ENCODE data around the gene TNNT1.

Gene TNNT1

DNA sequence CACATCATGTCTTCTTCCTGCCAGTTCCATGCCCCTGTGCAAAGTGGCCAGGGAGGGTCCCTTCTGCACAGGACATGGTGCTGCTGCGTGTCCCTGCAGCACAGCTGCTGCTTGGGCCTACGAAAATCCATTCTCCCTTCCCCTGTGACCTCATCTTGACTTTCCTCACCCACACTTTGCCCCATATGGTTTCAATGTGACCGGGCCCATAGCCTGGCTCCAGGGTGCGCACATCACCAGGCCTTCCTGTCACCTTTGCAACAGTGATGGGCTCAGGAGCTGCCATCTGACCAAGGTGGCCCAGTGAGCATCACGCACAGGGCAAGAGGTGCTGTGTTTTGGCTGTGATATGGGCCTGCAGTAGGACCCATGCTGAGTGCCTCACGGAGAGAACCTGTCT, 42.4 kb downstream of the TNNT1 start:
- no peak for FAIRE-seq

DNA sequence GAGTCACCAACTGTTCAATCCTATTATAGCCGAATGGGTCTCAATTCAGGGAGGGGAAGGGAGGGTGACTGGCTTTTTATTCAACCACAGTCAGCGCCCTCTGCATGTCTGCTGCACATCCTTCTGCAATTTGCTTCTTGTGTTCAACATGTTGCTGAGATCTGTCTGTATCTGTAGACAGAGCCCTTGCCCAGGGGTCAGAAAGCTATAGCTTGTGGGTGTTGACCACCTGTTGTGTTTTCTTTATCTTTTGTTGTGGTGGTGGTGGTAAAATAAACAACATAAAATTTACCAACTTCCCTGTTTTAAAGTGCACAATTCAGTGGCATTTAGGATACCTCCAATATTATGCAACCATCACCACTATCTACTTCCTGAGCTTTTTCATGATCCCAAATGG, 43.8 kb downstream of the TNNT1 start:
- no peak for FAIRE-seq

DNA sequence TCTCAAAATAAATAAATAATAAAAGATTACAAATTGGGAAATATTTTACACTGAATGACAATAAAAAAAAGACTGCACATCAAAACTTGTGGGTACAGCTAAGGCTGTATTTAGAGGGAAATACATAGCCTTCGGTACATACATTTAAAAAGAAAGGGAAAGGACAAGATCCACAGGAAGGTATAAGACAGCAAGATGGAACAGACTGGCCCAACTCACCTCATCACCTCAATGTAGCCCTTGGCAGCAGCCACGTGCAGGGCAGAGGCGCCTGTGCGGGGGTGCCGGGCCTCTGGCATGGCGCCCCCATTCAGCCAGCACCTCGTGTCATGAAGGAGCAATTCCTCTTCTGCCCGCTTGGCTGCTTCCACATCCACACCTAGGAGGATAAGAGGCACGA, 45.8 kb downstream of the TNNT1 start:
- FAIRE-seq, result no peak

DNA sequence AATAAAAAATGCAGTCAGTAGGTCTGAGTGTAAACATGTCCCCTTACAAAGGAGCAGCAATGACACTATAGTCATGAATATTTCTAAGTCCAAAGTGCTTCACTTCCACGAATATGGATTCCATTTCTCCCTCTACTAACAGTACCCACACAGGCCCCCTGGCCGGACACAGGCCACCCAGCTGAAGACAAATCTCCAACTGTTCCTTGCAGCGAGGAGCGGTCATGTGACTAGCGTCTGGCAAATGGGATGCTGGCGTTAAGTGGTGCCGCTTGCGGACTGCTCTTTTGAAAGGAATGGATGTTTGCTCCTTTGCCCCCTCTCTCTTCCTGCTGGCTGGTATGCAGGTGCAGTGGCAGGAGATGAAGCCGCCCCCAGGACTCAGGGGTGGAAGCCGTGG, 47.7 kb downstream of the TNNT1 start:
- no peak for FAIRE-seq

DNA sequence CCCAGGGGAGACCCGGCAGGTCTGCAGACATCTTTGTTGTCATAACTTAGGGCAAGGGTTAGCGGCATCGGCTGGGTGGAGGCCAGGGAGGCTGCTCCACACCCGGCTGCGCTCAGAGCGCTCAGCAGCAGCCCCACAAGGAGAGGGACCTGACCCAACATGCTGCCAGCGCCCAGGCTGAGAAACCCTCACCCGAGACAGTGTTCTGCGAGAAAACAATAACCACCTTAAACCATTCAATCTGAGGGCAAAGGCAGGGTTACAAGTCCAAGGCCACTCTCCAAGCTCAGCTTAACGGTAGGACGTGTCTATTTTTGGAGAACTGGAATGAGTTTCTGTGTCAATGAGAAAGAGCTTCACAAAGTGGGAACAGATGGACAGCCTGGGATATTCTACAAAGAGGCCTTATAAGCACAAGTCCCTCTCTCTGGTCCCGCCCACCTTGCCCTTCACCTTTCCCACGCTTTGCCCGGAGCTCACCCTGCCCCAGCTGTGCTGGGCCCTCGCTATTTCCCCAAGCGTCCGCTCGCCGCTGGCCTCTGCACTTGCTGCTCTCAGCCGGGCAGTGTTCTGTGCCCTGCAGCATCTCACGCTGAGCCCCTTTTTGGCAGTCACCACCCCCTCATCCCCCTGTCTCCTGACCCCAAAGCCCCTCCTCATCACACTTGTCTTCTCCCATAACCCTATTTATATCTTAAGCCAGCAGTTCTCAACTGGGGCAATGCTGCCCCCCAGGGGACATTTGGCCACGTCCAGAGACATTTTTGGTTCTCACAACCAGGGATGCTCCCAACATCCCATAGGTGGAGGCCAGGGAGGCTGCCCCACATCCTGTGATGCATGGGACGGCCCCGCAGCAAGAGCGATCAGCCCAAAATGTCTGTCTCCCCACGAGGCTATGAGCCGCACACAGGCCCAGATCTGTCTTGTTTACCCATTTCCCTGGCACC, 49.2 kb downstream of the TNNT1 start:
- FAIRE-seq, result no peak

DNA sequence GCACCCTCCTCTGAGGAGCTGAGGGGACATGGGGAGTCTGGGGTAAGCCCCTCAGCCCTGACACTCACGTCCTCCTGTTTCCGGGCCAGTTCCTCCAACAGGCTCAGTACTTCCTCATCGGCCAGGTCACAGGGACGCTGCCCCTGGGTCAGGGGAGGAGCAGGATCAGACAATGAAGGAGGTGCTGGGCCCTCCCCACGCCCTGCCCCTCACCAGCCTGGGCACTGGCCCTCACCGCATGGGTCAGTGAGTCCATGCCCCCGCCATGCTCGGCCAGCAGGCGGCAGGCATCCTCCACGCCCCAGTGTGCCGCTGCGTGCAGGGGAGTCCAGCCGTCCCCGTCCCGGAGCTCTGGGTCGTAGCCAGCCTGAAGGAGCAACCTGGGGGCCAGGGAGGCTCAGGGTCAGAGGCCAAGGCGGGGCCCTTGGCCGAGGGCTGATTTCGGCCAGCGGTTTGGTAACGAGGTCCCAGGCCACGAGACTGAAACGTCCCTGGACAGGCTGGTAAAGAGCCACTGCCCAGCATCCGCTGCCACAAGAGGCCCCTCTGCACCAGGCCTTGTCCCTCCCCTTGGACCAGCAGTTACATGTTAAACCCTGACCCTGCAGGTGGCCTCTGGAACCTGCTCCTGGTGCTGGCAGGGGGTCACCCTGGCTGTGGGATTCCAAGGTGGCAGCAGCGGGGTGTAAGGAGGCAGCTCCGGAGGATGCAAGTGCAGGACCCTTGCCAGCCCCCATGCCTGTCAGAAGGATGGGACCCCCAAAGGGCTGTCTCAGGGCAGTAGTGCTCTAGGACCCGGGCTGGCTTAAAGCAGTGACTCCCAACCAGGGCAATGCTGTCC, 50.1 kb downstream of the TNNT1 start:
- no peak for FAIRE-seq

DNA sequence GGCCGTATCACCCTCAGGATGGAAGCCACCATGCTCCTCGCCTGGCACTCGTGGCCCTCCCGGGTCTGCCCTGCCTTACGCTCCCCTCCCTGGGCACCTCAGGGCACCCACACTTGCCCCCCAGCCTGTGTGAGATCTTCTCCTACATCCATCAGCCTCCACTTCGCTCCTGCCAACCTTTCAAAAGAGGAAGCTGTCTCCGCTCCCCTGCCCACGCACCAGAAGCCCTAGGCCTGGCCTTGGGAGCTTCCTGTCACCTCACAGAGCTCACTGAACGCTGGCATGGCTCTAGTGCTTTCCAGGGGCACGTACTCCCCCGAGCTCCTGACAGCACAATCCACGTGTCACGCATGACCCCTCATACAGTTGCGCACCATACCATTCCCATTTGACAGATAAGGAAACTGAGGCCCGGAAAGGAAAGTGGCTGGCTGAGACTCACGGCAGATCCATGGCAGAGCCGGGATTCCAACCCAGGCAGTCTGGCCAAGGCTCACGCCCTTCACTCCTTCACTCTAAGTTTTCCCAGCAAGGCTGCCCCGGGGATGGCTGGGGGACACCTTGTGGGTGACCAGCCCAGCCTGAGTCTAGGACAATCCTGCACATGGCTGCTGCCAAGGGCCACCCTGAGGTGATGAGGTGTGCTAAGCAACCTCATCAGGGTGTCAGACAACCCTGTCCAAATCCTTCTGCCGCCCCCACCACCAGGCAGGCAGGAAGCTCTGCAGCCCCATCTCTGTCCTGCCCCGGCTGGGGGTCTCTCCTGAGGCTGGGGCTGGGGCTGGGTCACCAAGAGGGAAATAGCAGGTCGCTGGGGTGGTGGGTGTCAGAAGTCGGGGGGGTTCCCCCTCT, 50.9 kb downstream of the TNNT1 start:
- FAIRE-seq, result no peak

DNA sequence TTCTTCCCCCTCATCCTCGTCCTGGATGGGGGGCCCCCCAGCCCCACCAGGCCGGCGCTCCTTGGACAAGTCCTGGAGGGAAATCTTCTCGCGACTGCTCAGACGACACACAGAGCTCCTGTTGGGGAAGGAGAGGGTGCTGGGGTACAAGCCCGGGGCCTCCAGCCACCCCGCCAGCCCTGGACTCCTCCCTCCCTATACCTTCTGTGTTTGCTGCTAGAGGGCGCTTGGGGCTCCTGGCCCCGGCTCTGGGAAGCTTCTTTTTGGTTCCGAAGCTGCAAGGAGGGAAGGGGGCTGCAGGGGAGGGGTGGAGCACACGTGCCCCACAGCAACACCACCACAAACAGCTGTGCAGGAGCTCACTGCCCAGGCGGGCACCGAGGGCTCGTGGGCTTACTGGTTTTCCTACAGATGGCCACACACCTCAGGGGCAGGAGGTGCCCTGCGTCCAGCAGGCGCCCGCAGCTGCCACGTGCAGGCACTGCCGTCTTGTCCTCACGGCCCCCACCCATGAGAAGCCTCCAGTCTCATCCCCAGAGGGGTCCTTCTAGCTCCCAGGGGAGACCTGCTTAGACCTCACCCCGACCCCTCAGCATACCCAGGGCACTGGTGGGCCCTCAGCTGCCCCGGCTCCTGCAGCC, 52.8 kb downstream of the TNNT1 start:
- FAIRE-seq, result no peak

DNA sequence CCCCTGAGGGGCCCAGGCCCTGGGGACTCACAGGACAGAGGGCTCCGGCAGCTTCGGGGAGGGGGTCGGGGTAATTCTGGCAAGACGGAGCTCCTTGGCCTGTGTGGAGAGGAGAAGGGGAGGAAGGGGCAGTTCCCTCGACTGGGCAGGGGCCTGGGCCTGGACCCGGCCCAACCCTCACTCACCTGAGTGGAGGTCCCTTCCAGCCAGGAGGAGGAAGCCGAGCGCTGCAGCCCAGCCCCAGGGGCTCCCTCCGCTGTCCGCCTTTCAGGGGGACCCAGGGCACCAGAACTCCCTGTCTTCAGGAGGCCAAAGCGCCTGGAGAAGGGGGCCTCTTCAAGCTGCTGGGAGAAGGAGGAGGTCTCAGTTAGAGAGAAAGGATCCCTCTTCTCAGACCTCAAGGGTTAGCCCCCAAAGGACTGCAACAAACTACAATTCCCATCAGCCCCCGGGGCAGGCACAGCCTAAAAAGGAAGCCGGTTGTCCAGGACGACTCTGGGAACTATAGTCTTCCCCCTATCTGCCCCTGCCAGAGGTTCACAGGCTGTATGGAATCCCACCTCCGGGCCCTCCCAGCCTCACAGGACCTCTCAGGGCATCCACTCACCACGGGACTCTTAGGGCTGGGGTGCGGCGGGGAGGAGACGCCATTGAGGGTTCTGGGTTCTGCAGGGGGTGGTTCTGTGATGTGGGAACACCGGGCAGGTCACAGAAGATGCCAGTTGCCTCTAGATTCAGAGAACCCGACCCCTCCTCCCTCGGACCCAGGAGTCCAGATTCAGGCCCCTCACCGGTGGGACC, 53.5 kb downstream of the TNNT1 start:
- FAIRE-seq, result no peak

DNA sequence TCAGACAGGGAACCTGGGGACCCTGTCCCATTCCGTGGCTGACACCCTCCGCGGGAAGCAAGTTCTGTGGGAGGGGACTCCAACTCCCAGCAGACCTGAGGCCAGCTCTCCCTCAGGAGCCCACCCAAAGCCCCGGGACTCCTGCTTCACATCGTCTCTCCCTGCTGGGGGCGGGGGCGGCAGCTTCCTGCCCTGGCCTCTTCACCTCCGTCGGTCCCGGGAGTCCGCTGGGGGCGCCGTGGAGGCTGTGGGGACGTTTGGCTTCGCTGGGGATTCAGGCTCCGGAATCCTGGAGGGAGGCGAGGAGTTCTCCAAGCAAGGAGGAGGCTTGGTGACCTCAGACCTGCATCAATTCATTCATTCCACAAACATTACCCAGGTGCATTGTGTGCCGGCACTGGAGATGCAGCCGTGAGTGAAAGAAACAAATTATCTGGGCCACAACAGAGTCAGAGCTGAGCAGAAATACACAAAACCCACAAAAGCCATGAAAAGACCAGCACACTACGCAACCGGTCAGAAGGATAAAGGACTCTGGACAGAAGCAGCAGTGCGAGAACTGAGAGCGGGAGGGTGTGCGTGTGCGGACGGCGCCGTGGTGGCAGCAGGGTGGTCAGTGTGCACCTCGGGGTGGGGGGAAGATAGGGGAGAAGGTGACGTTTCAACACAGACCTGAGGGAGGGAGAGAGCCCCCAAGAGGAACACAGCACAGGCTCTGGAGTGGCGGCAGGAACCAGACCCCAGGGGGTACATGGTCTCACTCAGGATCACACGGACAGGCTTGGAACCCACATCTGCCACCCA, 54.3 kb downstream of the TNNT1 start:
- FAIRE-seq, result no peak

DNA sequence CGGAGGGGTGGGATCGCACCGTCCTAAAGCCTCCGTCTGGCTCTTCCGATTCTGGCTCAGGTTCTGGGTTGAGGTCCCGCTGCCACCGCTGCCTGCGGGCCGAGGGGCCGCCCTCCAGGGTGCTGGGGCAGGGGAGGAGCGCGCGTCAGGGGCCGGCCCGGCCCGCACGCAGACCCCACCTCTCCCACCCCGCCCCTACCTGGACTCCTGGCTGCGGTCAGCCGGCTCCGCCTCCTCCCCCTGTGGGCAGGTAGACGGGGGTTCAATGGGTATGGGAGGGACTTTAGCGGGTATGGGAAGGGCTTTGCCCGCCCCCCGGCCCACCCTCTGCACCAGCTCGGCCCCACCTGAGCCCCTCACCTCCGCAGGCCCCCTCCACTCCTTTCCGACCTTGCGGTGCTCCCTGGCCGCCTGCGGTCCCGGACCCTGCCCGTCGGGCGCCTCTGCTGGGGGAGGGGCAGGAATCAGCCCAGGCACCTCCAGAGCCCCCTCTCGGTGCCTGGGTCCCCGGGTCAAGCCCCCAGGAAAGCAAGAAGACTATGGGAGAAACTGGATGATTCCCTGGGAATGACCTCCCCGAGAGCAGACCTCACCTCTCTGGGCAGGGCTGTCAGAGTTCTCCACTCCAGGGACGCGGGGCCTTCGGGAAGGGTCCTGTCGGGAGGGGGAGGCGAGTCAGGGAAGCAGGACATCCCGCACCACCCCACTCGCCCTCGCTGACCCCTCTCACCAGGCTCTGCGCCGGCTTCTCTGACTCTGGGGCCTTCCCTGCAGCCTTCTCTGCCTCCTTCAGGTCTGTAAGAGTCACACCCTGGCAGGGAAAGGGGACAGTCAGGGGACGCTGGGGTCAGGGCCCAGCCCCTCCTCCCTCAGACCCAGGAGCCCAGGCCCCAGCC, 56.3 kb downstream of the TNNT1 start:
- no peak for FAIRE-seq

DNA sequence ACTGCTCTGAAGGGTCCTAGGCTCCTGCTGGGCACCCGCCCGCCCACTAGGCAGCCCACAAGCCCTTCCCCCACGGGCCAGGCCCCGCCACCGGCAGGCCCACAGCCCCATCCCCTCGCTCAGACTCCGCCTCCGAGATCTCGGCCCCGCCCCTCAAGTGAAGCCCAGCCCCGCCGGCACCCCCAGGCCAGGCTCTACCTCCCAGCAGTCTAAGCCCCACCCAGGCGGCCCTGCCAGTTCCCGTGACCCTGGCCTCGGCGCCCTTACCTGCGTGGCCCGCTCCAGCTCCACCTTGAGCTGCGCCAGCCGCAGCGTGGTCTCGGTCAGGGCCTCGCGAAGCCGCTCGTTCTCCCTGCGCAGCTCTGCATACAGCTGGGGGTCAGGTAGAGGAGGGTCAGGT, 57.1 kb downstream of the TNNT1 start:
- FAIRE-seq, result no peak

DNA sequence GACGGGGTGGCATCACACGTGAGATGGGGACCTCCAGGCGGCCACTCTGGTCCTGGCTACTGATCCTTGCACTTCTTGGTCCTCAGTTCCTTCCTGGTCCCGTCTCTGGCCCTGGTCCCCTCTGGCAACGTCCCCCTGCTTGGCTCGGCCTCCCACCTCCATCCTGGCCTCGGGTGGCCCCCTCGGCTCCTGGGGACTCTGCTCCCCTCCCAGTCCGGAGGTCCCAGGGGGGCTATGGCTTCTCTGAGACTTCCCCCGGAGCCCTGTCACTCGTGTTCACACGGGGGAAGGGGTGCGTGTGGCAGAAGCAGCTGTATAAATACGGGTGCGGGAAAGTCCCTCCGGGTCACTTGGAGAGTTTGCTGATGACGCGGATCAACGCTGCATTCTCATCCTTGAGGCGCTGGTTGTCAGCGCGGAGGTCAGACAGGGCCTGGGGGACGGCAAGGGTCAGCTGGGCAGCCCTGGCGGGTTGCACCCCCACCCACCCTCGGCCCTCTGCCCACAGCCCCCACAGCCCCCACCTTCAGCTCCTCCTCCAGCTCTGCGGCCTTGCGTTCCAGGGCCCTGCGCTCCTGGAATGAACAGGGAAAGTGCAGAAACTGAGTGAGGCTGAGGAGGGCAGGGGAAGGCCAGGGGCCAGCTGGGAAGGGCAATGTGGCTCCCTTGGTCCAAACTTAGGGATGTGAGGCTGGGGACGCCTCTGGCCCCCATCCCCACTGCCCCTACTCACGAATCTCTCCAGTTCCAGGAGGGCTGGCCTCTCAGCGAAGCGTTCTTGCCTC, 57.7 kb downstream of the TNNT1 start:
- FAIRE-seq, result no peak

DNA sequence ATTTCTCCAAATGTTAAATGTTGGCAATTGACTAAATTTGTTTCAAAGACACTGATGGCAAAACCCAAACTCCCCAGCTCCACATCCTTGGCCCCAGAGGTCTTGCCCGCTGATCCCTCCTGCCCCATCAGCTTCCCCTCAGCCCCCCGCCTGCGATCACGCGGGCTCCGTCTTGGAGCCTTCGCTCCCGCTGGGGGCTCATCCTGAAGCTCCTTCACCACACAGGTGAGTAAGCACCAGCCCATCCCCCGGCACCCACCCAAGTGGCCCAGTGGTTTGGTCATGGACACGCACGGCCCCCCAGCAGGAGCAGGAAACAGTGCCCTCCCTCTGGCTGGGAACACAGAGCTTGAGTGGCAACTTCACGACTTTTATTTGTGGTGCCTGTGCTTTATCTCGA, 58.4 kb downstream of the TNNT1 start:
- FAIRE-seq, result no peak

DNA sequence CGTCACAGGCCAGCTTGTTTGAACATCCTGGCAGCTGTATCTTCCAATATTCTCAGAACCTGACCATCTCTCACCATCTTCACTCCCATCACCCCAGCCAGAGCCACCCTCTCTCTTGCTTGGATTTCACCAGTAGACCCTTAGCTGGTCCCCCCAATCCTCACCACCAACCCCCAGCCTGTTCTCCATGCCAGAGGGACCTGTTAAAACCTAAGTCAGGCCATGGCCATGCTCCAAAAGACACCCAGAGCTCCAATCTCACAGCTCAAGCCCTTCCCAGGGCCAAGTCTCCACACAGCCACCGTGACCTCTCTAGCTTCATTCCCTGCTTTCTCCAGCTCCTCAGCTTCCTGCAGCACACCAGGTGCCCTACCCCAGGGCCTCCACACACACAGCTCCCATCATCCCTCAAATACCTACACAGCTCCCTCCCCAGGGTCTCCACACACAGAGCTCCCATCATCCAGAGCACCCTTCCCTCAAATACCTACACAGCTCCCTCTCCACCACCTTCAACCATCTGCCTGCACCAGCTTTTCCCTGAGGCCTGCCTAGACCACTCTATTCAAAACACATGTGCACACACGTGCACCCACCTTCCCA, 59.6 kb downstream of the TNNT1 start:
- no peak for FAIRE-seq

DNA sequence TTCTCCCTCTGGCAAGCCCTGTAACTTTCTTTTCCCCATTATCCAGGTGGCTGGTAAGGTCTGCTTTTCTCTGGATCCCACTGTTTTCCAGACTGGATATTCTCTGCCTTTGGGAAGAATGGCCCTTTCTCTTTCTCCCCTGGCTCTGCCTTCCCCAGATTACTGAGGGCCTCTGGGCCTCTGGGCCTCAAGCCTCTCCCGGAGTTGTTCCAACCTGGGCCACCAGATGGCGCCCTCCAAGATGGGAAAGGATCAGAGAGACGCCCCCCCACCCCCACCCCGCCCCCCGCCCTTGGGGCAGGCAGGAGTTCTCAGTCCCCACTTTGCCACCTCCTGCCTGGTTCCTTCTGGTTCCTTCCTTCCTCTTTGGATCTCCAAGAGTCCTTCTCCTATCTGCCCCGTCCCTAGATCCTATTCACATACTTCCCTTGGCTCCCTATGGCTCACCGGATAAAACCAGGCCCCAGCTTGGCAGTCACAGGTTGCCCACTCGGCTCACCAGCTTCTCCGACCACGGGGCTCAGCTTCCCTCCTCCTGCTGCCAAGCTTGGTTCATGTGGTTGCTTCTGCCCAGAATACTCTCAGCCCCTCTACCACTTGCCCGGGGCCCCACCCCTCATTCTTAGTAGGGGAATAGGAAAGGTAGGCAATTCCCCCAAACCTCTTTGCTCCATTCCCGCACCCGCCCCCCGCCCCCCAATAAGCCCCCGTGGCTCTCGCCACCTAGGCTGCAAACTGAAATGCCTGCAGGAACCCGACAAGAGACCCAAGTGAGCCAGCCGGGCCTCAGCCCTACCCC, 60.3 kb downstream of the TNNT1 start:
- FAIRE-seq, result no peak

DNA sequence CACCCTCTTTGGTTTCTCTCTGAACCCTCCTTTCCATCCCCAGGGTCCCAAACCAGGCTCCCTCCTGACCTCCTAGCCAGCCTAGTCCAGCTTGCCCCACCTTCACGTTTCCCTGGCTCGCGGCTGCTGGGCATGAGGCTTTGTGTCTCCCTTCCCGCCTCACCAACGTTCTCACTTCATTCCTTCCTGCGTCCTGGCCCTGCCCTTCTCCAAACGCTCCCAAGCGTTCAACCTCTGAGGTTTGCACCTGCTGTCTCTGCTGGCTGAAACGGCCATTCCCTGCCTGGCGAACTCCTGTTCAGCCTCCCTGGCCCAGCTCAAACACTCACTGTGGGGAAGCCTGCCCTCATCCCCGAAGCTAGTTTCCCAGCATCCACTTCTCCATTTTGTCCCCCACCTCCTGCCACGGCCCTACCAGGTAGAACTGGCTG, 61.0 kb downstream of the TNNT1 start:
- FAIRE-seq, result no peak

DNA sequence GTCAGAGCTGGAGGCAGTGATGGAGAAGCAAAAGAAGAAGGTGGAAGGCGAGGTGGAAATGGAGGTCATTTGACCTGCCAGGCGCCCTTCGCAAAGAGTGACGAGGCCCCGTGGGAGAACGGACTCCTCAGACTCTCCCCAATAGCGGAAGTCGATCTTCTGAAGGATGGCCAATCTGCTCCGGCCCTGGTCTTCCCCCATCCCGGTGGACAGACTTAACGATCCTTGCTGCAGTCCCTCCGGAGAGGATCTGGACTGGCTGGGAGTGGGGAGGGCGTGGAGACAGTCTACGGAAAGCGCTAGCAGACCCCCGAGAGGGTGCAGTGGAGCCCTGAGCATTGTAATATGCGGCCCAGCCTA, 61.5 kb downstream of the TNNT1 start:
- no peak for FAIRE-seq

Data from islet of Langerhans (tissue), 1 donor.